ENCODE results near the gene B9D1. TPM values are rescaled to one million over a fixed set of nuclear protein-coding genes. Genes with fewer than 3 reads are reported as not detected.

Gene B9D1
- total RNA-seq, 2 experiments from 2014 or later, result 21.1 to 38.1 TPM

GRCh38 chr17:19378416-19379360 is 16.2 kb upstream of the B9D1 start, which contains the start of gene MAPK7:
Gene MAPK7 (plus strand): TSS chr17:19378498. CDS start chr17:19378901, 403 bp downstream.
- peak within 1 kb of the TSS; percentile 70 for H3K27ac ChIP-seq (ENCODE audit: low read depth, low read length, poor library complexity, severe bottlenecking)
- H2AFZ ChIP-seq (ENCODE audit: low read length), result peak within 1 kb of the TSS; percentile 88
- intact Hi-C loops (cut with micrococcal nuclease; ENCODE audit: unreplicated experiment), result loop anchor here (5.0 to 10.0 kb wide), 3 partner anchors 84 to 266 kb away; partner anchors contain the start of gene ALDH3A2
- H3K36me3 ChIP-seq (ENCODE audit: insufficient read depth, low read length), result peaks cover 33% of the 10 kb centered on the region; the same call in 1 of the 2 replicates
- CTCF ChIA-PET (ENCODE audit: unreplicated experiment), result interaction anchor here (0.6 to 1.4 kb wide), 8 partner anchors 8 to 74 kb away, joined by 3 to 9 read pairs (median 4); partner anchors contain the start of gene B9D1
- peak within 1 kb of the TSS; percentile 94 for H3K4me2 ChIP-seq (ENCODE audit: low read length)
- TF ChIP-seq CTCF (conservative IDR thresholded peaks at IDR 0.05; ENCODE audit: low read length) (no peak), EZH2phosphoT487 (IDR thresholded peaks at IDR 0.05; ENCODE audit: borderline replicate concordance, low read depth, low read length) (no peak)
- BruUV-seq (replicated peaks), result no TSS peak
- peaks cover 19% of the 10 kb centered on the region for H3K4me1 ChIP-seq (ENCODE audit: insufficient read depth, low read length, poor library complexity, severe bottlenecking)
- no peaks in the 10 kb centered on the region for H4K20me1 ChIP-seq (ENCODE audit: insufficient read depth, low read length)
- POLR2A ChIA-PET, result interaction anchor here (0.5 to 2.3 kb wide), 17 partner anchors 10 to 752 kb away, joined by 3 to 19 read pairs (median 4); partner anchors contain the start of gene B9D1
- peaks cover 7% of the 10 kb centered on the region; the same call in 1 of the 2 replicates for H3K79me2 ChIP-seq (ENCODE audit: insufficient read depth, low read depth, low read length)
- DNase-seq (ENCODE audit: low spot score), result no peak
- peak within 1 kb of the TSS; percentile 84 for H3K4me3 ChIP-seq (ENCODE audit: low read depth, low read length, poor library complexity, severe bottlenecking)
- H3K9me2 ChIP-seq (ENCODE audit: insufficient read depth, low read length), result no peaks in the 10 kb centered on the region
- H3K9me3 ChIP-seq (ENCODE audit: low read length), result no peaks in the 10 kb centered on the region

- Histone ChIP-seq H3K9me2 (ENCODE audit: insufficient read depth, low read length) (no peaks in the 10 kb centered on the region), H3K27ac (ENCODE audit: low read depth, low read length, poor library complexity, severe bottlenecking) (peak overlapping the region; percentile 70), H2AFZ (ENCODE audit: low read length) (peak overlapping the region; percentile 88), H3K4me3 (ENCODE audit: low read depth, low read length, poor library complexity, severe bottlenecking) (peak overlapping the region; percentile 84), H3K4me1 (ENCODE audit: insufficient read depth, low read length, poor library complexity, severe bottlenecking) (peaks cover 22% of the 10 kb centered on the region), H3K4me2 (ENCODE audit: low read length) (peak overlapping the region; percentile 94), H3K9me3 (ENCODE audit: low read length) (no peaks in the 10 kb centered on the region), H3K79me2 (ENCODE audit: insufficient read depth, low read depth, low read length) (peaks cover 7% of the 10 kb centered on the region; the same call in 1 of the 2 replicates), H4K20me1 (ENCODE audit: insufficient read depth, low read length) (no peaks in the 10 kb centered on the region), H3K36me3 (ENCODE audit: insufficient read depth, low read length) (peaks cover 30% of the 10 kb centered on the region; the same call in 1 of the 2 replicates)
- CTCF ChIA-PET (ENCODE audit: unreplicated experiment), result interaction anchor here (0.6 to 1.4 kb wide), 9 partner anchors 9 to 275 kb away, joined by 3 to 9 read pairs (median 4); partner anchors contain the start of gene B9D1
- POLR2A ChIA-PET, result interaction anchor here (0.5 to 2.3 kb wide), 19 partner anchors 9 to 752 kb away, joined by 3 to 19 read pairs (median 4); partner anchors contain the start of gene B9D1
- intact Hi-C loops (cut with micrococcal nuclease; ENCODE audit: unreplicated experiment), result loop anchor here (5.0 to 10.0 kb wide), 3 partner anchors 84 to 267 kb away; partner anchors contain the start of gene ALDH3A2
- no TSS peak for BruUV-seq (replicated peaks)
- DNase-seq (ENCODE audit: low spot score), result peak; percentile 98
- TF ChIP-seq CTCF (conservative IDR thresholded peaks at IDR 0.05; ENCODE audit: low read length) (no peak), EZH2phosphoT487 (IDR thresholded peaks at IDR 0.05; ENCODE audit: borderline replicate concordance, low read depth, low read length) (no peak)
These were observed 15.3 kb upstream of the B9D1 start for GRCh38 chr17:19377602-19378415.

Data from OCI-LY7 (cell line).